Right atrium auricular region (tissue), 2 donors: Measurements from ENCODE around the gene SLC39A13. TPM values are rescaled to one million over a fixed set of nuclear protein-coding genes. Genes with fewer than 3 reads are reported as not detected.

Source experiments
- DNase-seq: peaks from one replicate; pipeline ENCODE4 v3.0.0-alpha.2; 2019; ENCODE audit warnings: low spot score
- H3K27ac ChIP-seq, 2 donors: fragments of 200-600 bp; sonication (generic); 1 replicate in 1 of 2; 2 replicates in 1 of 2; pipeline ENCODE4 v1.5.1; 2016 to 2019
- H3K27me3 ChIP-seq, 2 donors: fragments of 200-600 bp; sonication (generic); one replicate each; pipeline versions ENCODE4 v1.5.1 to v1.6.0; 2017 to 2019
- H3K36me3 ChIP-seq: fragments of 200-600 bp; sonication (generic); one replicate; pipeline ENCODE4 v1.5.1; 2016
- H3K4me1 ChIP-seq, 2 donors: fragments of 200-600 bp; sonication (generic); one replicate each; pipeline versions ENCODE4 v1.5.1 to v1.6.0; 2017 to 2019
- H3K4me3 ChIP-seq, 2 donors: fragments of 200-600 bp; sonication (generic); 1 replicate in 1 of 2; 2 replicates in 1 of 2; pipeline ENCODE4 v1.5.1; 2017 to 2019; ENCODE audit warnings: mild to moderate bottlenecking in 1 of 2, moderate library complexity in 1 of 2
- H3K9me3 ChIP-seq, 2 donors: fragments of 200-600 bp; sonication (generic); one replicate each; pipeline ENCODE4 v1.5.1; 2019
- CTCF ChIP-seq, 2 donors: fragments of 200-600 bp; sonication (generic); IDR thresholded peaks; one replicate each; pipeline ENCODE4 v1.5.1; 2019; ENCODE audit warnings: antibody characterized with exemption in 2 of 2
- total RNA-seq, 2 donors: library from RNA; depleted of rRNA; stranded (reverse); fragments of >200 nt; gene quantifications; one replicate each; pipeline ENCODE4 v1.1.0, GENCODE V29; 2016

SLC39A13 gene
- total RNA-seq, 2 donors from 2014 or later = 78.4 to 79.8 TPM

- peaks cover 28% of the 10 kb centered on the region for H3K36me3 ChIP-seq
Observed at GRCh38 chr11:47408598-47409439, 429 bp downstream of the SLC39A13 start.

GRCh38 chr11:47409440-47410369 is 1.3 kb downstream of the SLC39A13 start:
- Histone ChIP-seq H3K27me3 (no peaks in the 10 kb centered on the region), H3K9me3 (no peaks in the 10 kb centered on the region), H3K4me3 (peak overlapping the region; percentile 85 to 99), H3K36me3 (peaks cover 37% of the 10 kb centered on the region), H3K4me1 (peaks cover 0 to 52% of the 10 kb centered on the region in 2 donors), H3K27ac (peak overlapping the region; percentile 93 to 97)
- TF ChIP-seq CTCF (IDR thresholded peaks at IDR 0.05) = no peak
- DNase-seq = no peak

More at GRCh38 chr11:47408598-47409439, 429 bp downstream of the SLC39A13 start:
- Histone ChIP-seq H3K27ac (peak overlapping the region; percentile 93 to 97), H3K4me3 (peak overlapping the region; percentile 85 to 99), H3K9me3 (no peaks in the 10 kb centered on the region), H3K4me1 (peaks cover 0 to 43% of the 10 kb centered on the region in 2 donors), H3K27me3 (no peaks in the 10 kb centered on the region)
- no peak for TF ChIP-seq CTCF (IDR thresholded peaks at IDR 0.05)
- DNase-seq = no peak

GRCh38 chr11:47410370-47411264 is 2.2 kb downstream of the SLC39A13 start:
- Histone ChIP-seq H3K36me3 (peaks cover 46% of the 10 kb centered on the region), H3K9me3 (no peaks in the 10 kb centered on the region), H3K27ac (peak overlapping the region; percentile 93 to 97), H3K4me1 (peaks cover 0 to 61% of the 10 kb centered on the region in 2 donors), H3K4me3 (no peak overlapping the region), H3K27me3 (no peaks in the 10 kb centered on the region)
- no peak for TF ChIP-seq CTCF (IDR thresholded peaks at IDR 0.05)
- no peak for DNase-seq

- Histone ChIP-seq H3K27me3 (no peaks in the 10 kb centered on the region), H3K27ac (no peak overlapping the region), H3K4me1 (peaks cover 0 to 71% of the 10 kb centered on the region in 2 donors), H3K9me3 (no peaks in the 10 kb centered on the region), H3K4me3 (no peak overlapping the region), H3K36me3 (peaks cover 48% of the 10 kb centered on the region)
- no peak for DNase-seq
- TF ChIP-seq CTCF (IDR thresholded peaks at IDR 0.05) = peak; percentile 44 to 70
Observed at GRCh38 chr11:47411884-47412746, 3.7 kb downstream of the SLC39A13 start.
